ENCODE measurements around the gene L3MBTL1.

GRCh38 chr20:43559147-43559987, 51.9 kb downstream of the L3MBTL1 start:
- no peak for TF ChIP-seq POLR2A (IDR thresholded peaks at IDR 0.05; ENCODE audit: low read depth, low read length)
- TF ChIP-seq, protein P1, sequence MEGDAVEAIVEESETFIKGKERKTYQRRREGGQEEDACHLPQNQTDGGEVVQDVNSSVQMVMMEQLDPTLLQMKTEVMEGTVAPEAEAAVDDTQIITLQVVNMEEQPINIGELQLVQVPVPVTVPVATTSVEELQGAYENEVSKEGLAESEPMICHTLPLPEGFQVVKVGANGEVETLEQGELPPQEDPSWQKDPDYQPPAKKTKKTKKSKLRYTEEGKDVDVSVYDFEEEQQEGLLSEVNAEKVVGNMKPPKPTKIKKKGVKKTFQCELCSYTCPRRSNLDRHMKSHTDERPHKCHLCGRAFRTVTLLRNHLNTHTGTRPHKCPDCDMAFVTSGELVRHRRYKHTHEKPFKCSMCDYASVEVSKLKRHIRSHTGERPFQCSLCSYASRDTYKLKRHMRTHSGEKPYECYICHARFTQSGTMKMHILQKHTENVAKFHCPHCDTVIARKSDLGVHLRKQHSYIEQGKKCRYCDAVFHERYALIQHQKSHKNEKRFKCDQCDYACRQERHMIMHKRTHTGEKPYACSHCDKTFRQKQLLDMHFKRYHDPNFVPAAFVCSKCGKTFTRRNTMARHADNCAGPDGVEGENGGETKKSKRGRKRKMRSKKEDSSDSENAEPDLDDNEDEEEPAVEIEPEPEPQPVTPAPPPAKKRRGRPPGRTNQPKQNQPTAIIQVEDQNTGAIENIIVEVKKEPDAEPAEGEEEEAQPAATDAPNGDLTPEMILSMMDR (IDR thresholded peaks at IDR 0.05; ENCODE audit: extremely low read depth in 1 of 2, insufficient read depth in 1 of 2, low read depth in 1 of 2, low read length in 2 of 2) = no peak
- no peak for TF ChIP-seq EZH2 (IDR thresholded peaks at IDR 0.05; ENCODE audit: borderline replicate concordance, low read depth, low read length, severe bottlenecking)
- no peak for TF ChIP-seq MYC (IDR thresholded peaks at IDR 0.05; ENCODE audit: low read depth, low read length)
- TF ChIP-seq MAX (IDR thresholded peaks at IDR 0.05; ENCODE audit: insufficient read depth, insufficient read length) = no peak
- no peak for TF ChIP-seq FOS (IDR thresholded peaks at IDR 0.05; ENCODE audit: borderline replicate concordance, insufficient read depth, low read length)
